Tibial nerve (tissue), 4 donors: Measurements from ENCODE around the gene FRK.

Experiments used
- EP300 ChIP-seq, 2 donors: sonication (generic); formaldehyde crosslinking; IDR thresholded peaks; one replicate each; pipeline ENCODE4 v1.6.1; 2017; ENCODE audit warnings: antibody characterized with exemption in 2 of 2, mild to moderate bottlenecking in 1 of 2
- TF ChIP-seq, protein P1 (sequence below), 5 experiments: fragments of 200-600 bp in 3 of 5; fragments of 450-650 bp in 2 of 5; sonication (generic) in 3 of 5; IDR thresholded peaks; one replicate each; pipeline ENCODE4 v1.5.1; 2016 to 2019; ENCODE audit warnings: antibody characterized with exemption in 5 of 5, mild to moderate bottlenecking in 3 of 5, moderate library complexity in 2 of 5

DNA sequence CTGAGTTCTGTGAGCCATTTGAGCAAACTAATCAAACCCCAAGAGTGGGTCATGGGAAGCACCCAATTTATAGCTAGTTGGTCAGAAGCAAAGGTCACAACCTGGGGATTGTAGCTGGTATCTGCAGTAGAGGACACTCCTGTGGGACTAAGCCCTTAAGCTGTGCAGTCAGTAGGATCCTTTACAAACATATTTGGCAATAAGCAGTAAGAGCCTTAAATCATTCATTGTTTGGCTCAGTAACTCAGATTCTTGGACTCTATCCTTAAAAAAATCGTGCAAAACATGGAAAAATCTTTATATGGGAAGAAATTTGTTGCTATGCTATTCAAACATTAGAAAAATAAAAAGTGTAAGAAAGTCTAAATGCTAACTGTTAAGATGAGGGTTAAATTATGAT lies 29.9 kb downstream of the FRK start:
- TF ChIP-seq EP300 (IDR thresholded peaks at IDR 0.05) = no peak
- TF ChIP-seq, protein P1, sequence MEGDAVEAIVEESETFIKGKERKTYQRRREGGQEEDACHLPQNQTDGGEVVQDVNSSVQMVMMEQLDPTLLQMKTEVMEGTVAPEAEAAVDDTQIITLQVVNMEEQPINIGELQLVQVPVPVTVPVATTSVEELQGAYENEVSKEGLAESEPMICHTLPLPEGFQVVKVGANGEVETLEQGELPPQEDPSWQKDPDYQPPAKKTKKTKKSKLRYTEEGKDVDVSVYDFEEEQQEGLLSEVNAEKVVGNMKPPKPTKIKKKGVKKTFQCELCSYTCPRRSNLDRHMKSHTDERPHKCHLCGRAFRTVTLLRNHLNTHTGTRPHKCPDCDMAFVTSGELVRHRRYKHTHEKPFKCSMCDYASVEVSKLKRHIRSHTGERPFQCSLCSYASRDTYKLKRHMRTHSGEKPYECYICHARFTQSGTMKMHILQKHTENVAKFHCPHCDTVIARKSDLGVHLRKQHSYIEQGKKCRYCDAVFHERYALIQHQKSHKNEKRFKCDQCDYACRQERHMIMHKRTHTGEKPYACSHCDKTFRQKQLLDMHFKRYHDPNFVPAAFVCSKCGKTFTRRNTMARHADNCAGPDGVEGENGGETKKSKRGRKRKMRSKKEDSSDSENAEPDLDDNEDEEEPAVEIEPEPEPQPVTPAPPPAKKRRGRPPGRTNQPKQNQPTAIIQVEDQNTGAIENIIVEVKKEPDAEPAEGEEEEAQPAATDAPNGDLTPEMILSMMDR (IDR thresholded peaks at IDR 0.05) = no peak
